ACC112 (cell line): Measurements from ENCODE around the gene WRAP73.

ENCODE experiments used
- H2AFZ ChIP-seq: fragments of 200-600 bp; sonication (generic); one replicate; pipeline ENCODE4 v1.6.0; 2017; ENCODE audit warnings: antibody characterized with exemption, low read length; ENCODE audit not compliant: unreplicated experiment
- H3K27ac ChIP-seq: fragments of 200-600 bp; sonication (generic); 2 replicates; pipeline ENCODE4 v1.5.1; 2014; ENCODE audit warnings: low read depth, mild to moderate bottlenecking, antibody characterized with exemption, low read length, moderate library complexity
- H3K27me3 ChIP-seq: fragments of 200-600 bp; sonication (generic); 2 replicates; pipeline ENCODE4 v1.6.1; 2014; ENCODE audit warnings: mild to moderate bottlenecking, antibody characterized with exemption, low read length, moderate library complexity, mixed read lengths; ENCODE audit not compliant: insufficient read depth
- H3K36me3 ChIP-seq: fragments of 200-600 bp; sonication (generic); 2 replicates; pipeline ENCODE4 v1.6.1; 2016; ENCODE audit warnings: mild to moderate bottlenecking, antibody characterized with exemption, low read length, moderate library complexity, mixed read lengths; ENCODE audit not compliant: insufficient read depth
- H3K4me1 ChIP-seq: fragments of 200-600 bp; sonication (generic); one replicate; pipeline ENCODE4 v1.6.1; 2016; ENCODE audit warnings: low read length, mixed read lengths; ENCODE audit not compliant: insufficient read depth, unreplicated experiment, control insufficient read depth
- H3K4me3 ChIP-seq: fragments of 200-600 bp; sonication (generic); 2 replicates; pipeline ENCODE4 v1.5.1; 2014; ENCODE audit warnings: mild to moderate bottlenecking, low read depth, low read length
- H3K79me2 ChIP-seq: fragments of 200-600 bp; sonication (generic); one replicate; pipeline ENCODE4 v1.6.0; 2016; ENCODE audit warnings: low read length; ENCODE audit not compliant: control insufficient read depth, unreplicated experiment, insufficient read depth

WRAP73 gene

GRCh38 chr1:3645247-3645646 is 4.7 kb downstream of the WRAP73 start:
- Histone ChIP-seq H3K4me3 (no peak overlapping the region), H3K27ac (no peak overlapping the region), H3K27me3 (peaks cover 3% of the 10 kb centered on the region; the same call in 1 of the 2 replicates), H2AFZ (no peak overlapping the region), H3K79me2 (peaks cover 5% of the 10 kb centered on the region), H3K4me1 (peaks cover 5% of the 10 kb centered on the region), H3K36me3 (peaks cover 4% of the 10 kb centered on the region; the same call in 1 of the 2 replicates)

GRCh38 chr1:3644273-3644672 is 5.6 kb downstream of the WRAP73 start:
- peaks cover 5% of the 10 kb centered on the region for H3K4me1 ChIP-seq
- H3K4me3 ChIP-seq = no peak overlapping the region
- H3K79me2 ChIP-seq = peaks cover under 1% of the 10 kb centered on the region
- H3K27ac ChIP-seq = no peak overlapping the region
- H3K27me3 ChIP-seq = no peaks in the 10 kb centered on the region
- peaks cover 4% of the 10 kb centered on the region; the same call in 1 of the 2 replicates for H3K36me3 ChIP-seq
- H2AFZ ChIP-seq = no peak overlapping the region

GRCh38 chr1:3642919-3643675 is 6.8 kb downstream of the WRAP73 start:
- no peak overlapping the region for H3K27ac ChIP-seq
- H3K36me3 ChIP-seq = peaks cover 4% of the 10 kb centered on the region; the same call in 1 of the 2 replicates
- no peak overlapping the region for H3K4me3 ChIP-seq
- H3K4me1 ChIP-seq = no peaks in the 10 kb centered on the region
- no peaks in the 10 kb centered on the region for H3K79me2 ChIP-seq
- H3K27me3 ChIP-seq = no peaks in the 10 kb centered on the region
- H2AFZ ChIP-seq = no peak overlapping the region

GRCh38 chr1:3641816-3642215 is 8.1 kb downstream of the WRAP73 start:
- H3K27me3 ChIP-seq = no peaks in the 10 kb centered on the region
- H3K4me1 ChIP-seq = no peaks in the 10 kb centered on the region
- peaks cover 4% of the 10 kb centered on the region; the same call in 1 of the 2 replicates for H3K36me3 ChIP-seq
- H3K4me3 ChIP-seq = no peak overlapping the region
- no peak overlapping the region for H3K27ac ChIP-seq
- H2AFZ ChIP-seq = no peak overlapping the region
- no peaks in the 10 kb centered on the region for H3K79me2 ChIP-seq

GRCh38 chr1:3641046-3641760 is 8.7 kb downstream of the WRAP73 start:
- no peaks in the 10 kb centered on the region for H3K27me3 ChIP-seq
- no peaks in the 10 kb centered on the region for H3K79me2 ChIP-seq
- no peaks in the 10 kb centered on the region for H3K4me1 ChIP-seq
- no peak overlapping the region for H3K27ac ChIP-seq
- H3K36me3 ChIP-seq = peaks cover 4% of the 10 kb centered on the region; the same call in 1 of the 2 replicates
- H3K4me3 ChIP-seq = no peak overlapping the region
- no peak overlapping the region for H2AFZ ChIP-seq

GRCh38 chr1:3640121-3640837 is 9.6 kb downstream of the WRAP73 start:
- Histone ChIP-seq H2AFZ (no peak overlapping the region), H3K36me3 (peaks cover 4% of the 10 kb centered on the region; the same call in 1 of the 2 replicates), H3K27me3 (no peaks in the 10 kb centered on the region), H3K27ac (no peak overlapping the region), H3K4me1 (no peaks in the 10 kb centered on the region), H3K79me2 (no peaks in the 10 kb centered on the region), H3K4me3 (no peak overlapping the region)

GRCh38 chr1:3639397-3639911 is 10.4 kb downstream of the WRAP73 start:
- Histone ChIP-seq H3K4me3 (no peak overlapping the region), H3K27ac (no peak overlapping the region), H3K4me1 (no peaks in the 10 kb centered on the region), H3K79me2 (no peaks in the 10 kb centered on the region), H3K36me3 (peaks cover 2% of the 10 kb centered on the region; the same call in 1 of the 2 replicates), H3K27me3 (no peaks in the 10 kb centered on the region), H2AFZ (no peak overlapping the region)

GRCh38 chr1:3638676-3639075 is 11.2 kb downstream of the WRAP73 start:
- H3K4me1 ChIP-seq = no peaks in the 10 kb centered on the region
- H3K36me3 ChIP-seq = no peaks in the 10 kb centered on the region
- no peak overlapping the region for H3K27ac ChIP-seq
- no peak overlapping the region for H3K4me3 ChIP-seq
- H3K27me3 ChIP-seq = no peaks in the 10 kb centered on the region
- H3K79me2 ChIP-seq = no peaks in the 10 kb centered on the region
- no peak overlapping the region for H2AFZ ChIP-seq

GRCh38 chr1:3638027-3638426 is 11.9 kb downstream of the WRAP73 start:
- Histone ChIP-seq H3K27ac (no peak overlapping the region), H3K27me3 (no peaks in the 10 kb centered on the region), H3K36me3 (no peaks in the 10 kb centered on the region), H2AFZ (no peak overlapping the region), H3K4me1 (no peaks in the 10 kb centered on the region), H3K4me3 (no peak overlapping the region), H3K79me2 (no peaks in the 10 kb centered on the region)

- Histone ChIP-seq H3K27me3 (no peaks in the 10 kb centered on the region), H3K36me3 (no peaks in the 10 kb centered on the region)
These were observed 13.4 kb downstream of the WRAP73 start for GRCh38 chr1:3636531-3636930.

More at GRCh38 chr1:3636531-3636930, 13.4 kb downstream of the WRAP73 start:
- no peaks in the 10 kb centered on the region for H3K79me2 ChIP-seq
- no peaks in the 10 kb centered on the region for H3K4me1 ChIP-seq
- no peak overlapping the region for H3K27ac ChIP-seq
- no peak overlapping the region for H2AFZ ChIP-seq
- H3K4me3 ChIP-seq = no peak overlapping the region
